ENCODE measurements around the gene SERPIND1.
"Not testable (repeated sequence)": the region's sequence is repeated elsewhere in the genome, so short reads cannot be mapped to it uniquely, and the experiment has no call there.

Gene SERPIND1

GRCh38 chr22:20766530-20766929, 7.4 kb upstream of the SERPIND1 start:
- no peak for TF ChIP-seq CTCF (IDR thresholded peaks at IDR 0.05; ENCODE audit: borderline replicate concordance, insufficient read depth, low read depth, low read length)
- H3K4me3 ChIP-seq (ENCODE audit: low read depth, low read length): no peak overlapping the region

- not testable (repeated sequence) for H3K4me3 ChIP-seq (ENCODE audit: low read depth, low read length)
Observed at GRCh38 chr22:20769496-20769826, 4.5 kb upstream of the SERPIND1 start.

GRCh38 chr22:20771918-20772625, 1.8 kb upstream of the SERPIND1 start:
- no peak for TF ChIP-seq CTCF (IDR thresholded peaks at IDR 0.05; ENCODE audit: borderline replicate concordance, insufficient read depth, low read depth, low read length)
- H3K4me3 ChIP-seq (ENCODE audit: low read depth, low read length): no peak overlapping the region

- no peak overlapping the region for H3K4me3 ChIP-seq (ENCODE audit: low read depth, low read length)
- no peak for TF ChIP-seq CTCF (IDR thresholded peaks at IDR 0.05; ENCODE audit: borderline replicate concordance, insufficient read depth, low read depth, low read length)
Observed at GRCh38 chr22:20774882-20775281, 969 bp downstream of the SERPIND1 start.

- TF ChIP-seq CTCF (IDR thresholded peaks at IDR 0.05; ENCODE audit: borderline replicate concordance, insufficient read depth, low read depth, low read length): no peak
- no peak overlapping the region for H3K4me3 ChIP-seq (ENCODE audit: low read depth, low read length)
Observed at GRCh38 chr22:20775342-20775895, 1.5 kb downstream of the SERPIND1 start.

GRCh38 chr22:20776624-20777405, 2.9 kb downstream of the SERPIND1 start:
- no peak for TF ChIP-seq CTCF (IDR thresholded peaks at IDR 0.05; ENCODE audit: borderline replicate concordance, insufficient read depth, low read depth, low read length)
- no peak overlapping the region for H3K4me3 ChIP-seq (ENCODE audit: low read depth, low read length)

GRCh38 chr22:20777420-20778177, 3.7 kb downstream of the SERPIND1 start:
- TF ChIP-seq CTCF (IDR thresholded peaks at IDR 0.05; ENCODE audit: borderline replicate concordance, insufficient read depth, low read depth, low read length): no peak
- no peak overlapping the region for H3K4me3 ChIP-seq (ENCODE audit: low read depth, low read length)
